PC-9 (cell line): ENCODE data around the gene TCP11L1.

Experiments used
- EZH2 ChIP-seq: fragments of 200-600 bp; sonication (generic); IDR thresholded peaks from 2 replicates; pipeline ENCODE4 v1.8.0; 2017; ENCODE audit warnings: antibody characterized with exemption, low read depth
- TF ChIP-seq, protein P1 (sequence below): fragments of 200-600 bp; sonication (generic); conservative IDR thresholded peaks from 2 replicates; pipeline ENCODE4 v1.6.1; 2017; ENCODE audit warnings: mixed run types, antibody characterized with exemption, mild to moderate bottlenecking, moderate library complexity

DNA sequence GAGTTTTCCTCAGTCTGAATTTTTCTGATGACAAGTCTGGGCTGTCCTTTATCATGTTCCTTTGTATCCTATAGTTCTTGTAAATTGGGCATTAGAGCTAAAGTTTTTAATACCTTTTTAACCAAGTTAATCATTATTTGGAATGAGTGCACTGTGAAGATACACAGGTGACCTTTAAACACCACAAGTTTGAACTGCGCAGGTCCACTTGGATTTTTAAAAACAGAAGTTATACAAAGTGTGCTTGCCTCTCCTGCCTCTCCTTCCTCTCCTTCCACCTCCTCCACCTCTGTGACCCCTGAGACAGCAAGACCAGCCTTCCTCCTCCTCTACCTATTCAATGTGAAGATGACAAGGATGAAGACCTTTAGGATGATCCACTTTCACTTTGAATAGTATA, 4.4 kb upstream of the TCP11L1 start:
- TF ChIP-seq EZH2, result no peak
- TF ChIP-seq, protein P1, sequence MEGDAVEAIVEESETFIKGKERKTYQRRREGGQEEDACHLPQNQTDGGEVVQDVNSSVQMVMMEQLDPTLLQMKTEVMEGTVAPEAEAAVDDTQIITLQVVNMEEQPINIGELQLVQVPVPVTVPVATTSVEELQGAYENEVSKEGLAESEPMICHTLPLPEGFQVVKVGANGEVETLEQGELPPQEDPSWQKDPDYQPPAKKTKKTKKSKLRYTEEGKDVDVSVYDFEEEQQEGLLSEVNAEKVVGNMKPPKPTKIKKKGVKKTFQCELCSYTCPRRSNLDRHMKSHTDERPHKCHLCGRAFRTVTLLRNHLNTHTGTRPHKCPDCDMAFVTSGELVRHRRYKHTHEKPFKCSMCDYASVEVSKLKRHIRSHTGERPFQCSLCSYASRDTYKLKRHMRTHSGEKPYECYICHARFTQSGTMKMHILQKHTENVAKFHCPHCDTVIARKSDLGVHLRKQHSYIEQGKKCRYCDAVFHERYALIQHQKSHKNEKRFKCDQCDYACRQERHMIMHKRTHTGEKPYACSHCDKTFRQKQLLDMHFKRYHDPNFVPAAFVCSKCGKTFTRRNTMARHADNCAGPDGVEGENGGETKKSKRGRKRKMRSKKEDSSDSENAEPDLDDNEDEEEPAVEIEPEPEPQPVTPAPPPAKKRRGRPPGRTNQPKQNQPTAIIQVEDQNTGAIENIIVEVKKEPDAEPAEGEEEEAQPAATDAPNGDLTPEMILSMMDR, result no peak
